ENCODE results near the gene CYGB.

DNA sequence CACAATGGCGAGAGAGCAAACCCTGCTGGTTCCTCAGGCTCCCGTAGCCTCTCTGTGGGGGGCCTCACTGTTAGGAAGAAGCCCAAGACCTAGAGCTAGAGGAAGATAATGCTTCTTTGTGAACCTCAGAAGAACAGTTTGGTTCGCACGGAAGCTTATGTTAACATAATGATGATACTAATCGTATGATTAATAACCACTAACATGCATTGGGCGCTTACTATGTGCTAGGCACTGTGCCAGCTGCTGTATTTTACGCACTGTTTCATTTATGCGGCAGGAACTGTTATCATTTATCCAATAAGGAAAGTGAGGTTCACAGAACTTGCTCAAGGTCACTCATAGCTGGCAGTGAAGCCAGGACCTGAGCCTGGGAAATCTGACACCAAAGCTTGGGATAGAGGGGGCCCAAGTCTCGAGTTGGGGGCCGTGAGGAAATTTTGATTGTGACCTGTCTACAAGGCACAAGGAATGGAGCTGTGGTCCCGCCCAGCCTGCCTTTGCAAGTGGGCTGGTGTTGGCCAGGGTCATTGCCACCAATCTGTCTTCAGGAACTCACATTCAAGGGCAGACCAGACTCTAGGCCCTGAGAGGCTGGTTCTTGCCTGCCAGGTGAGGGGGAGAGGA lies 9.2 kb upstream of the CYGB start:
- TF ChIP-seq POLR2A (IDR thresholded peaks at IDR 0.05) (no peak), CTCF (IDR thresholded peaks at IDR 0.05) (no peak)
